HG03442 (cell line): Measurements from ENCODE around the gene PAQR9.

Experiments used
- ATAC-seq: cut with Tn5 transposase; IDR thresholded peaks from one replicate; pipeline ENCODE4 v1.9.1; 2021; ENCODE audit warnings: mild to moderate bottlenecking, moderate library complexity; ENCODE audit not compliant: unreplicated experiment

PAQR9 gene

GRCh38 chr3:142983318-142983717 is 19.8 kb upstream of the PAQR9 start:
- ATAC-seq, result no peak

- no peak for ATAC-seq
These were observed 18.7 kb upstream of the PAQR9 start for GRCh38 chr3:142982038-142982773.

GRCh38 chr3:142981108-142981507 is 17.6 kb upstream of the PAQR9 start:
- no peak for ATAC-seq

- ATAC-seq, result no peak
These were observed 13.9 kb upstream of the PAQR9 start for GRCh38 chr3:142977399-142977728.

GRCh38 chr3:142976621-142977398 is 13.3 kb upstream of the PAQR9 start:
- ATAC-seq, result no peak

GRCh38 chr3:142975316-142975995 is 12.0 kb upstream of the PAQR9 start:
- no peak for ATAC-seq

GRCh38 chr3:142973217-142974009 is 9.9 kb upstream of the PAQR9 start:
- no peak for ATAC-seq

- no peak for ATAC-seq
These were observed 8.7 kb upstream of the PAQR9 start for GRCh38 chr3:142972092-142972753.

GRCh38 chr3:142971431-142971830 is 8.0 kb upstream of the PAQR9 start:
- no peak for ATAC-seq

- ATAC-seq, result no peak
These were observed 5.0 kb upstream of the PAQR9 start for GRCh38 chr3:142968319-142969025.

- ATAC-seq, result no peak
These were observed 3.3 kb upstream of the PAQR9 start for GRCh38 chr3:142966808-142967207.

GRCh38 chr3:142965581-142965980 is 2.1 kb upstream of the PAQR9 start:
- no peak for ATAC-seq

- ATAC-seq, result no peak
These were observed 299 bp downstream of the PAQR9 start for GRCh38 chr3:142963234-142963515.

GRCh38 chr3:142962520-142963233 is 797 bp downstream of the PAQR9 start:
- ATAC-seq, result no peak

- ATAC-seq, result no peak
These were observed 1.3 kb downstream of the PAQR9 start for GRCh38 chr3:142962175-142962519.

- ATAC-seq, result no peak
These were observed 1.9 kb downstream of the PAQR9 start for GRCh38 chr3:142961539-142961938.

GRCh38 chr3:142960322-142960850 is 3.1 kb downstream of the PAQR9 start:
- ATAC-seq, result no peak

- ATAC-seq, result no peak
These were observed 4.8 kb downstream of the PAQR9 start for GRCh38 chr3:142958707-142959106.

- ATAC-seq, result no peak
These were observed 10.0 kb downstream of the PAQR9 start for GRCh38 chr3:142953443-142953842.
